Loucy (cell line): Measurements from ENCODE around the gene RADX.

Source experiments
- H2AFZ ChIP-seq: fragments of 200-600 bp; sonication (generic); 2 replicates; pipeline ENCODE4 v1.6.0; 2016; ENCODE audit warnings: antibody characterized with exemption, mild to moderate bottlenecking, low read length, moderate library complexity
- H3F3A ChIP-seq: fragments of 200-600 bp; 2 replicates; pipeline ENCODE4 v1.6.0; 2016; ENCODE audit warnings: antibody characterized with exemption, low read depth, mild to moderate bottlenecking
- H3K27me3 ChIP-seq: fragments of 200-600 bp; sonication (generic); 2 replicates; pipeline ENCODE4 v1.6.1; 2014; ENCODE audit warnings: low read length, mild to moderate bottlenecking; ENCODE audit not compliant: insufficient read depth, poor library complexity, severe bottlenecking
- H3K36me3 ChIP-seq: fragments of 200-600 bp; sonication (generic); 2 replicates; pipeline ENCODE4 v1.6.1; 2016; ENCODE audit warnings: low read length; ENCODE audit not compliant: insufficient read depth
- H3K4me1 ChIP-seq: fragments of 200-600 bp; sonication (generic); 2 replicates; pipeline ENCODE4 v1.5.1; 2014; ENCODE audit warnings: low read length, mild to moderate bottlenecking; ENCODE audit not compliant: insufficient read depth, poor library complexity, severe bottlenecking
- H3K4me2 ChIP-seq: fragments of 200-600 bp; sonication (generic); 2 replicates; pipeline ENCODE4 v1.6.0; 2014; ENCODE audit warnings: antibody characterized with exemption, low read length, low read depth, mild to moderate bottlenecking; ENCODE audit not compliant: poor library complexity, severe bottlenecking
- H3K4me3 ChIP-seq: fragments of 200-600 bp; sonication (generic); 2 replicates; pipeline ENCODE4 v1.5.1; 2014; ENCODE audit warnings: low read length, mild to moderate bottlenecking, mixed read lengths; ENCODE audit not compliant: poor library complexity, severe bottlenecking
- H3K79me2 ChIP-seq: fragments of 200-600 bp; sonication (generic); 2 replicates; pipeline ENCODE4 v1.6.1; 2014; ENCODE audit warnings: low read length; ENCODE audit not compliant: insufficient read depth
- H3K9ac ChIP-seq: fragments of 200-600 bp; sonication (generic); 2 replicates; pipeline ENCODE4 v1.6.0; 2014; ENCODE audit warnings: mild to moderate bottlenecking, low read depth, low read length, moderate library complexity; ENCODE audit not compliant: poor library complexity, severe bottlenecking
- H3K9me2 ChIP-seq: fragments of 200-600 bp; sonication (generic); replicated peaks from 2 replicates; pipeline ENCODE4 v1.6.1; 2016; ENCODE audit warnings: low read depth, low read length, mixed read lengths
- H3K9me3 ChIP-seq: fragments of 200-600 bp; sonication (generic); 2 replicates; pipeline ENCODE4 v1.6.1; 2014; ENCODE audit warnings: mild to moderate bottlenecking, antibody characterized with exemption, low read length, low read depth; ENCODE audit not compliant: insufficient read depth
- H4K20me1 ChIP-seq: fragments of 200-600 bp; sonication (generic); 2 replicates; pipeline ENCODE4 v1.6.0; 2014; ENCODE audit warnings: antibody characterized with exemption, low read length, mild to moderate bottlenecking; ENCODE audit not compliant: insufficient read depth, poor library complexity, severe bottlenecking
- EZH2phosphoT487 ChIP-seq: fragments of 200-600 bp; IDR thresholded peaks from 2 replicates; pipeline ENCODE4 v1.6.1; 2018; ENCODE audit warnings: antibody characterized with exemption, mild to moderate bottlenecking, moderate library complexity, borderline replicate concordance
- TF ChIP-seq, protein P1 (sequence below): fragments of 200-600 bp; sonication (generic); conservative IDR thresholded peaks from 2 replicates; pipeline ENCODE4 v1.5.1; 2014; ENCODE audit warnings: mild to moderate bottlenecking, antibody characterized with exemption, low read length

The RADX gene

DNA sequence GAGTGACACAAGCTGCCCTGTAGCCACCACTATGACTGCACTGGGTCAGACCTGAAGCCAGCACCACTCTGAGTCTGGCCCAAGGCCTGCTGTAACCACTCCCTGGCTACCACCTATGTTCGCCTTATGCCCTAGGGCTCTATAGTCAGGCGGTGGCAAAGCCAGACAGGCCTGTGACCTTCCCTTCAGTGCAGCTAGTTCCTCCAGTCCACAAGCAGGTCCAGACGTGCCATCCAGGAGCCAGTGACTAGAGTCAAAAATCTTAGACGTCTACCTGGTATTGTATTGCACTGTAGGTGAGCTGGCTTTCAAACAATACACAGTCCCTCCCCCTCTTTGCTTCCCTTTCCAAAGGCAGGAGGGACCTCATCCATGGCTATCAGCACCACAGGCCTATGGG is 60.7 kb downstream of the RADX start:
- H2AFZ ChIP-seq, result no peak overlapping the region
- H3K9ac ChIP-seq, result no peak overlapping the region
- H3K4me1 ChIP-seq, result no peaks in the 10 kb centered on the region
- no peaks in the 10 kb centered on the region for H3K9me3 ChIP-seq
- no peaks in the 10 kb centered on the region for H3F3A ChIP-seq
- no peaks in the 10 kb centered on the region for H3K9me2 ChIP-seq
- TF ChIP-seq EZH2phosphoT487, result no peak
- TF ChIP-seq, protein P1, sequence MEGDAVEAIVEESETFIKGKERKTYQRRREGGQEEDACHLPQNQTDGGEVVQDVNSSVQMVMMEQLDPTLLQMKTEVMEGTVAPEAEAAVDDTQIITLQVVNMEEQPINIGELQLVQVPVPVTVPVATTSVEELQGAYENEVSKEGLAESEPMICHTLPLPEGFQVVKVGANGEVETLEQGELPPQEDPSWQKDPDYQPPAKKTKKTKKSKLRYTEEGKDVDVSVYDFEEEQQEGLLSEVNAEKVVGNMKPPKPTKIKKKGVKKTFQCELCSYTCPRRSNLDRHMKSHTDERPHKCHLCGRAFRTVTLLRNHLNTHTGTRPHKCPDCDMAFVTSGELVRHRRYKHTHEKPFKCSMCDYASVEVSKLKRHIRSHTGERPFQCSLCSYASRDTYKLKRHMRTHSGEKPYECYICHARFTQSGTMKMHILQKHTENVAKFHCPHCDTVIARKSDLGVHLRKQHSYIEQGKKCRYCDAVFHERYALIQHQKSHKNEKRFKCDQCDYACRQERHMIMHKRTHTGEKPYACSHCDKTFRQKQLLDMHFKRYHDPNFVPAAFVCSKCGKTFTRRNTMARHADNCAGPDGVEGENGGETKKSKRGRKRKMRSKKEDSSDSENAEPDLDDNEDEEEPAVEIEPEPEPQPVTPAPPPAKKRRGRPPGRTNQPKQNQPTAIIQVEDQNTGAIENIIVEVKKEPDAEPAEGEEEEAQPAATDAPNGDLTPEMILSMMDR, result no peak
- no peaks in the 10 kb centered on the region for H3K27me3 ChIP-seq
- no peaks in the 10 kb centered on the region for H4K20me1 ChIP-seq
- no peaks in the 10 kb centered on the region for H3K79me2 ChIP-seq
- no peak overlapping the region for H3K4me2 ChIP-seq
- H3K4me3 ChIP-seq, result no peak overlapping the region
- no peaks in the 10 kb centered on the region for H3K36me3 ChIP-seq

DNA sequence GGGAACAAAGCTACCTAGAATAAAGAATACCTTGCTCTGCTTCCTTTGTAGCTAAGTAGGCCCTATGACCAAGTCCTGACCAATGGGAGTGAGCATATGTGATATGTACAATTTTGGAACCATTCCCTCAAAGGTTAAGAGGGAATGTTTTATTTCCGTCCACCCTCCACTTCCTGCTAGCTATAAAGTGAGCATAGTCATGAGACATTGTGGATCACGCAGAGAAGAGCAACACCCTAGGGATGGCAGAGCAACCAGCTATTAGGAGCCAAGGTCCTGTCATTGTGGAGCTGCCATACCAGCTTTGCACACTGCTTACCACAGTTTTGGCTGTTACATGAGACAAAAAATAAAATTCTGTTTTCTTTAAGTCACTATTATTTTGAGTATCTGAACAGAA is 68.9 kb downstream of the RADX start:
- H2AFZ ChIP-seq, result no peak overlapping the region
- H3K4me1 ChIP-seq, result no peaks in the 10 kb centered on the region
- H3K36me3 ChIP-seq, result no peaks in the 10 kb centered on the region
- H3K4me2 ChIP-seq, result no peak overlapping the region
- TF ChIP-seq, protein P1, result no peak
- no peak for TF ChIP-seq EZH2phosphoT487
- H3K9ac ChIP-seq, result no peak overlapping the region
- H4K20me1 ChIP-seq, result no peaks in the 10 kb centered on the region
- H3K79me2 ChIP-seq, result no peaks in the 10 kb centered on the region
- H3K9me3 ChIP-seq, result no peaks in the 10 kb centered on the region
- H3K9me2 ChIP-seq, result no peaks in the 10 kb centered on the region
- H3F3A ChIP-seq, result no peaks in the 10 kb centered on the region
- no peak overlapping the region for H3K4me3 ChIP-seq
- H3K27me3 ChIP-seq, result no peaks in the 10 kb centered on the region

DNA sequence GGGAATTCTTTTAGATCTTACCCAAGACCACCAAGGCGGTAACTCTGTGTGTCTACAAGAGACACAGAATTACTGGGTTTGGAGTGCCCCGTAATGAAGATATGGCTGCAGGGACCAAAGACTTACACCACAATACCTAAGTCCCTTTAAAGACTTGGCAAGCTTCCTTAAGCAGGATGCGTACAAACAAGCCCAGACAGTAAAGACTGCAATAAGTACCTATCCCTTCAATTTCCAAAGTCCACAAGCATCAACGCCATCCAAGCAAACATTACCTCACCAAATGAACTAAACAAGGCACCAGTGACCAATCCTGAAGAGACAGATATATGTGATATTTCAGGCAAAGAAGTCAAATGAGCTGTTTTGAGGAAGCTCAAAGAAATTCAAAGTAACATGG is 72.4 kb downstream of the RADX start:
- no peak overlapping the region for H2AFZ ChIP-seq
- no peaks in the 10 kb centered on the region for H3K36me3 ChIP-seq
- TF ChIP-seq EZH2phosphoT487, result no peak
- TF ChIP-seq, protein P1, result no peak
- H4K20me1 ChIP-seq, result no peaks in the 10 kb centered on the region
- H3K4me2 ChIP-seq, result no peak overlapping the region
- H3K4me1 ChIP-seq, result no peaks in the 10 kb centered on the region
- no peaks in the 10 kb centered on the region for H3K9me3 ChIP-seq
- no peaks in the 10 kb centered on the region for H3K9me2 ChIP-seq
- H3K4me3 ChIP-seq, result no peak overlapping the region
- no peaks in the 10 kb centered on the region for H3K27me3 ChIP-seq
- no peaks in the 10 kb centered on the region for H3F3A ChIP-seq
- H3K9ac ChIP-seq, result no peak overlapping the region
- no peaks in the 10 kb centered on the region for H3K79me2 ChIP-seq
